ENCODE measurements around the gene DDX39B.
A peak's percentile ranks its signal among the peaks of the same experiment; 100 is the strongest.
"Not testable (repeated sequence)": the region's sequence is repeated elsewhere in the genome, so short reads cannot be mapped to it uniquely, and the experiment has no call there.

The DDX39B gene

GRCh38 chr6:31528821-31529328 is 12.9 kb downstream of the DDX39B start, which contains the start of gene MCCD1:
Gene MCCD1 (plus strand): TSS chr6:31528962. CDS start chr6:31529015, 53 bp downstream.
- DNase-seq (ENCODE audit: low spot score), result no peak

- DNase-seq (ENCODE audit: low spot score), result no peak
Observed at GRCh38 chr6:31528307-31528777, 13.5 kb downstream of the DDX39B start.

GRCh38 chr6:31525932-31526591 is 15.7 kb downstream of the DDX39B start:
- peak; percentile 44 for DNase-seq (ENCODE audit: low spot score)

- DNase-seq (ENCODE audit: low spot score), result no peak
Observed at GRCh38 chr6:31525553-31525931, 16.3 kb downstream of the DDX39B start.

- no peak for DNase-seq (ENCODE audit: low spot score)
Observed at GRCh38 chr6:31521835-31522234, 20.0 kb downstream of the DDX39B start.

- no peak for DNase-seq (ENCODE audit: low spot score)
Observed at GRCh38 chr6:31513456-31514165, 28.2 kb downstream of the DDX39B start.

GRCh38 chr6:31510007-31510406 is 31.8 kb downstream of the DDX39B start:
- DNase-seq (ENCODE audit: low spot score), result no peak

- DNase-seq (ENCODE audit: low spot score), result not testable (repeated sequence)
Observed at GRCh38 chr6:31509036-31509435, 32.8 kb downstream of the DDX39B start.

GRCh38 chr6:31502586-31502985 is 39.2 kb downstream of the DDX39B start:
- no peak for DNase-seq (ENCODE audit: low spot score)

- not testable (repeated sequence) for DNase-seq (ENCODE audit: low spot score)
Observed at GRCh38 chr6:31499648-31500047, 42.2 kb downstream of the DDX39B start.

- DNase-seq (ENCODE audit: low spot score), result peak; percentile 44
Observed at GRCh38 chr6:31498748-31499147, 43.1 kb downstream of the DDX39B start.

- peak; percentile 82 for DNase-seq (ENCODE audit: low spot score)
Observed at GRCh38 chr6:31497531-31498476, 44.0 kb downstream of the DDX39B start, which contains the start of gene MICB. Gene MICB (plus strand): TSS chr6:31498145. CDS start chr6:31498194, 49 bp downstream.

GRCh38 chr6:31496826-31497225 is 45.0 kb downstream of the DDX39B start:
- not testable (repeated sequence) for DNase-seq (ENCODE audit: low spot score)

GRCh38 chr6:31495580-31495979 is 46.2 kb downstream of the DDX39B start:
- peak; percentile 37 for DNase-seq (ENCODE audit: low spot score)

GRCh38 chr6:31493875-31494694 is 47.7 kb downstream of the DDX39B start:
- DNase-seq (ENCODE audit: low spot score), result peak; percentile 77

- not testable (repeated sequence) for DNase-seq (ENCODE audit: low spot score)
Observed at GRCh38 chr6:31493550-31493874, 48.3 kb downstream of the DDX39B start.

- DNase-seq (ENCODE audit: low spot score), result no peak
Observed at GRCh38 chr6:31490115-31490873, 51.5 kb downstream of the DDX39B start.

GRCh38 chr6:31489086-31489485 is 52.7 kb downstream of the DDX39B start:
- no peak for DNase-seq (ENCODE audit: low spot score)

- not testable (repeated sequence) for DNase-seq (ENCODE audit: low spot score)
Observed at GRCh38 chr6:31487674-31488073, 54.1 kb downstream of the DDX39B start.

- DNase-seq (ENCODE audit: low spot score), result not testable (repeated sequence)
Observed at GRCh38 chr6:31486065-31486837, 55.6 kb downstream of the DDX39B start.
